Liver (tissue), 9 donors: ENCODE measurements around the gene FARS2. TPM values are rescaled to one million over a fixed set of nuclear protein-coding genes. Genes with fewer than 3 reads are reported as not detected.

ENCODE experiments used
- DNase-seq: peaks from one replicate; pipeline ENCODE4 v3.0.0-alpha.2; 2017; ENCODE audit warnings: low spot score
- H3K27ac ChIP-seq, 2 donors: one replicate each; pipeline ENCODE4 v1.7.0; 2013; ENCODE audit warnings: inconsistent platforms in 2 of 2, low read length in 2 of 2, control low read depth in 1 of 2, low read depth in 1 of 2, mild to moderate bottlenecking in 1 of 2
- H3K27me3 ChIP-seq, 4 donors: one replicate each; pipeline versions ENCODE4 v1.6.1 to v1.7.0; 2013; ENCODE audit warnings: low read length in 3 of 4, inconsistent platforms in 1 of 4, mild to moderate bottlenecking in 1 of 4, moderate library complexity in 1 of 4; ENCODE audit not compliant: control insufficient read depth in 4 of 4, insufficient read depth in 4 of 4
- H3K36me3 ChIP-seq, 4 donors: one replicate each; pipeline versions ENCODE4 v1.6.1 to v1.7.0; 2013; ENCODE audit warnings: low read length in 3 of 4, mild to moderate bottlenecking in 3 of 4, low read depth in 1 of 4, moderate library complexity in 1 of 4; ENCODE audit not compliant: control insufficient read depth in 4 of 4, insufficient read depth in 3 of 4
- H3K4me1 ChIP-seq, 4 donors: one replicate each; pipeline versions ENCODE4 v1.6.1 to v1.7.0; 2013; ENCODE audit warnings: low read length in 3 of 4, mild to moderate bottlenecking in 3 of 4, moderate library complexity in 1 of 4; ENCODE audit not compliant: control insufficient read depth in 4 of 4, insufficient read depth in 4 of 4
- H3K4me3 ChIP-seq, 3 donors: one replicate each; pipeline versions ENCODE4 v1.6.1 to v1.7.0; 2013; ENCODE audit warnings: low read length in 3 of 3, control low read depth in 1 of 3, low read depth in 1 of 3, mild to moderate bottlenecking in 1 of 3
- H3K9ac ChIP-seq, 2 donors: one replicate each; pipeline ENCODE4 v1.7.0; 2013; ENCODE audit warnings: low read length in 2 of 2, mild to moderate bottlenecking in 2 of 2, moderate library complexity in 2 of 2, control low read depth in 1 of 2, low read depth in 1 of 2
- H3K9me3 ChIP-seq, 4 donors: one replicate each; pipeline versions ENCODE4 v1.6.1 to v1.7.0; 2013; ENCODE audit warnings: low read length in 3 of 4; ENCODE audit not compliant: control insufficient read depth in 4 of 4
- ATF3 ChIP-seq: IDR thresholded peaks from 2 replicates; pipeline ENCODE4 v1.6.1; 2016; ENCODE audit warnings: antibody characterized with exemption
- CTCF ChIP-seq: fragments of 150-350 bp; IDR thresholded peaks from 2 replicates; pipeline ENCODE4 v1.5.1; 2017; ENCODE audit warnings: improper control_type of control experiment, low read depth, low read length; ENCODE audit not compliant: missing input control
- EGR1 ChIP-seq, 2 donors: IDR thresholded peaks; 2 replicates each; pipeline ENCODE4 v1.6.1; 2016 to 2018; ENCODE audit warnings: antibody characterized with exemption in 2 of 2, low read depth in 2 of 2
- FOXA1 ChIP-seq: IDR thresholded peaks from 2 replicates; pipeline ENCODE4 v1.6.1; 2016; ENCODE audit warnings: antibody characterized with exemption
- FOXA2 ChIP-seq: IDR thresholded peaks from 2 replicates; pipeline ENCODE4 v1.6.1; 2016; ENCODE audit warnings: antibody characterized with exemption
- GABPA ChIP-seq, 2 donors: IDR thresholded peaks in 1 of 2; conservative IDR thresholded peaks in 1 of 2; 2 replicates each; pipeline ENCODE4 v1.6.1; 2016; ENCODE audit warnings: antibody characterized with exemption in 2 of 2, mild to moderate bottlenecking in 1 of 2, moderate library complexity in 1 of 2
- HNF4A ChIP-seq, 2 donors: conservative IDR thresholded peaks; 2 replicates each; pipeline ENCODE4 v1.6.1; 2016; ENCODE audit warnings: antibody characterized with exemption in 2 of 2, mild to moderate bottlenecking in 2 of 2
- HNF4G ChIP-seq: IDR thresholded peaks from 2 replicates; pipeline ENCODE4 v1.6.1; 2016; ENCODE audit warnings: antibody characterized with exemption
- JUND ChIP-seq, 2 donors: IDR thresholded peaks; 2 replicates each; pipeline ENCODE4 v1.6.1; 2016; ENCODE audit warnings: antibody characterized with exemption in 2 of 2
- MAX ChIP-seq: IDR thresholded peaks from 2 replicates; pipeline ENCODE4 v1.6.1; 2016; ENCODE audit warnings: antibody characterized with exemption
- NR2F2 ChIP-seq: IDR thresholded peaks from 2 replicates; pipeline ENCODE4 v1.6.1; 2016; ENCODE audit warnings: antibody characterized with exemption
- RAD21 ChIP-seq, 2 donors: IDR thresholded peaks; 2 replicates each; pipeline ENCODE4 v1.6.1; 2016; ENCODE audit warnings: antibody characterized with exemption in 2 of 2, mild to moderate bottlenecking in 2 of 2
- REST ChIP-seq: IDR thresholded peaks from 2 replicates; pipeline ENCODE4 v1.6.1; 2016; ENCODE audit warnings: antibody characterized with exemption, mild to moderate bottlenecking
- RXRA ChIP-seq, 2 donors: IDR thresholded peaks; 2 replicates each; pipeline ENCODE4 v1.6.1; 2017 to 2018; ENCODE audit warnings: antibody characterized with exemption in 2 of 2, mild to moderate bottlenecking in 1 of 2
- SP1 ChIP-seq: IDR thresholded peaks from 2 replicates; pipeline ENCODE4 v1.6.1; 2018; ENCODE audit warnings: antibody characterized with exemption, mild to moderate bottlenecking
- TAF1 ChIP-seq: conservative IDR thresholded peaks from 2 replicates; pipeline ENCODE4 v1.6.1; 2016; ENCODE audit warnings: antibody characterized with exemption, mild to moderate bottlenecking
- YY1 ChIP-seq: IDR thresholded peaks from 2 replicates; pipeline ENCODE4 v1.6.1; 2016; ENCODE audit warnings: antibody characterized with exemption, mild to moderate bottlenecking
- ZBTB33 ChIP-seq: IDR thresholded peaks from 2 replicates; pipeline ENCODE4 v1.6.1; 2016; ENCODE audit warnings: antibody characterized with exemption
- WGBS: extraction: QIAGEN DNeasy Blood & Tissue Kit; methylation state at CpG from one replicate; pipeline ENCODE4 v1.1.7; 2013; 5-methylcytosine and 5-hydroxymethylcytosine counted together
- polyA plus RNA-seq, 2 donors: library from polyadenylated mRNA; stranded (reverse) in 1 of 2; unstranded in 1 of 2; fragments of 200-250 nt in 1 of 2; fragments of >200 nt in 1 of 2; fragmentation: Nextera tagmentation in 1 of 2; extraction: Ambion mirVana in 1 of 2; gene quantifications; one replicate each; pipeline versions ENCODE4 v1.2.1 to v1.2.3, GENCODE V29; 2013 to 2015
- total RNA-seq, 2 donors: library from RNA; depleted of rRNA; stranded (reverse); fragments of >200 nt; gene quantifications; one replicate each; pipeline ENCODE4 v1.2.3, GENCODE V29; 2014
- donor health status: healthy.
- donor health status: healthy.
- donor health status: healthy.
- donor health status: healthy.
- donor health status: healthy.

The FARS2 gene
- total and polyA plus RNA-seq, 4 donors = 7.8 to 25.9 (median 11.2) TPM

GRCh38 chr6:5509106-5509505, 247.8 kb downstream of the FARS2 start:
- Histone ChIP-seq H3K4me3 (no peak overlapping the region), H3K4me1 (no peaks in the 10 kb centered on the region), H3K9me3 (no peaks in the 10 kb centered on the region), H3K27ac (no peak overlapping the region), H3K36me3 (peaks cover 0 to 3% (median 0%) of the 10 kb centered on the region in 4 donors), H3K27me3 (no peaks in the 10 kb centered on the region), H3K9ac (no peak overlapping the region)
- TF ChIP-seq HNF4A (conservative IDR thresholded peaks at IDR 0.05) (no peak), NR2F2 (no peak), FOXA1 (no peak), RXRA (IDR thresholded peaks at IDR 0.05) (no peak), GABPA (IDR thresholded peaks at IDR 0.05 in 1 of 2, conservative IDR thresholded peaks at IDR 0.05 in 1 of 2) (no peak), EGR1 (IDR thresholded peaks at IDR 0.05; ENCODE audit: low read depth in 2 of 2) (no peak), ZBTB33 (no peak), SP1 (no peak), YY1 (no peak), REST (no peak), HNF4G (no peak), TAF1 (no peak), JUND (IDR thresholded peaks at IDR 0.05) (no peak), ATF3 (no peak), FOXA2 (no peak), RAD21 (IDR thresholded peaks at IDR 0.05) (no peak), MAX (no peak), CTCF (no peak)
- DNase-seq = no peak
- WGBS = 96% methylated on average over 8 of the region's 8 CpGs
